ENCODE data around the gene NOL9. TPM values are rescaled to one million over a fixed set of nuclear protein-coding genes. Genes with fewer than 3 reads are reported as not detected.
A peak's percentile ranks its signal among the peaks of the same experiment; 100 is the strongest.

The NOL9 gene
- total and polyA plus RNA-seq, 2 of the 13 experiments (the other 11 are each of a cell fraction or from before 2014, with no cell fraction given) = 18.0 to 24.7 TPM

DNA sequence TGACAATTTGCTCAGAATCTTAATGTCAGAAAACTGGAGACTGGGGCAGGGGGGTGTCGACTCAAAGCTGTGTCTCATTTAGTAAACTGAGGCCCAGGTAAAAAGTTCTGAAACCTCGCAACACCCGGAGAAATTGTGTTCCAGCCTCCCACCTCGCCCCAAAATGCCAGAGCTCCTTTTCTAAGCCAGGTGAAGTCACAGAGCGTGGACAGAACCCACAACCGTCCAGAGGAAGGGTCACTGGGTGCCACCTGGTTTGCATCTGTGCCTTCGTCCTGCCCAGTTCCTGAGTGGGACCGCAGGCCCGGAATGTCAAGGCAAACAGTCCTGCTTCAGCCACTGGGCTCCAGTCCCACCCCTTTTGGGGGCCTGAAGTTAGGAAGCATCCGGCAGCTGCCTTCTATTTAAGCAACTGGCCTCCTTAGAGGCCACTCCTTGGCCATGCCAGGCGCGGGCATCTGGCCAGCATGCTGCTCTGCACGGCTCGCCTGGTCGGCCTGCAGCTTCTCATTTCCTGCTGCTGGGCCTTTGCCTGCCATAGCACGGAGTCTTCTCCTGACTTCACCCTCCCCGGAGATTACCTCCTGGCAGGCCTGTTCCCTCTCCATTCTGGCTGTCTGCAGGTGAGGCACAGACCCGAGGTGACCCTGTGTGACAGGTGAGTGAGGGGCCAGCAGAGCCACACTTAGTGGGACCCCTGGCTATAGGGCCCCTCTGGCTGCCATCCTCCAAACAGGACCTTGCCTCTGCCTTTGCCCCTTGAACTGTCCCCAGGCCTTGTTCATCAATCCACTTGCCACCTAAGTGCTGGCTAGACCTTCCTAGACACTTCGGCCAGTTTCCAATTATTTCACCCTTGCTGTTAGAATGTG lies 830 bp upstream of the NOL9 start, which contains the start of gene TAS1R1 (continued):
- TF ChIP-seq PRDM10 (CRISPR knock-in tag; IDR thresholded peaks at IDR 0.05; ENCODE audit: low read depth) = no peak
- no peak for TF ChIP-seq KDM1A (CRISPR knock-in tag; IDR thresholded peaks at IDR 0.05)
- no peak for TF ChIP-seq MXI1 (IDR thresholded peaks at IDR 0.05; ENCODE audit: borderline replicate concordance, low read depth, low read length)
- TF ChIP-seq MEF2D (CRISPR knock-in tag; IDR thresholded peaks at IDR 0.05) = no peak
- no peak for TF ChIP-seq TMF1 (CRISPR knock-in tag; IDR thresholded peaks at IDR 0.05; ENCODE audit: low read depth)
- TF ChIP-seq ZNF33B (CRISPR knock-in tag; IDR thresholded peaks at IDR 0.05) = no peak
- 0 out of 2 replicates have a peak, but pooled peaks have one; percentile 27 for TF ChIP-seq KAT8 (CRISPR knock-in tag; IDR thresholded peaks at IDR 0.05)
- TF ChIP-seq, protein P1, sequence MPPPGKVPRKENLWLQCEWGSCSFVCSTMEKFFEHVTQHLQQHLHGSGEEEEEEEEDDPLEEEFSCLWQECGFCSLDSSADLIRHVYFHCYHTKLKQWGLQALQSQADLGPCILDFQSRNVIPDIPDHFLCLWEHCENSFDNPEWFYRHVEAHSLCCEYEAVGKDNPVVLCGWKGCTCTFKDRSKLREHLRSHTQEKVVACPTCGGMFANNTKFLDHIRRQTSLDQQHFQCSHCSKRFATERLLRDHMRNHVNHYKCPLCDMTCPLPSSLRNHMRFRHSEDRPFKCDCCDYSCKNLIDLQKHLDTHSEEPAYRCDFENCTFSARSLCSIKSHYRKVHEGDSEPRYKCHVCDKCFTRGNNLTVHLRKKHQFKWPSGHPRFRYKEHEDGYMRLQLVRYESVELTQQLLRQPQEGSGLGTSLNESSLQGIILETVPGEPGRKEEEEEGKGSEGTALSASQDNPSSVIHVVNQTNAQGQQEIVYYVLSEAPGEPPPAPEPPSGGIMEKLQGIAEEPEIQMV (CRISPR knock-in tag; IDR thresholded peaks at IDR 0.05; ENCODE audit: low read depth) = 0 out of 2 replicates have a peak, but pooled peaks have one; percentile 20
- TF ChIP-seq DPF2 (CRISPR knock-in tag; IDR thresholded peaks at IDR 0.05; ENCODE audit: borderline replicate concordance, low read depth) = no peak
- TF ChIP-seq, protein P2, sequence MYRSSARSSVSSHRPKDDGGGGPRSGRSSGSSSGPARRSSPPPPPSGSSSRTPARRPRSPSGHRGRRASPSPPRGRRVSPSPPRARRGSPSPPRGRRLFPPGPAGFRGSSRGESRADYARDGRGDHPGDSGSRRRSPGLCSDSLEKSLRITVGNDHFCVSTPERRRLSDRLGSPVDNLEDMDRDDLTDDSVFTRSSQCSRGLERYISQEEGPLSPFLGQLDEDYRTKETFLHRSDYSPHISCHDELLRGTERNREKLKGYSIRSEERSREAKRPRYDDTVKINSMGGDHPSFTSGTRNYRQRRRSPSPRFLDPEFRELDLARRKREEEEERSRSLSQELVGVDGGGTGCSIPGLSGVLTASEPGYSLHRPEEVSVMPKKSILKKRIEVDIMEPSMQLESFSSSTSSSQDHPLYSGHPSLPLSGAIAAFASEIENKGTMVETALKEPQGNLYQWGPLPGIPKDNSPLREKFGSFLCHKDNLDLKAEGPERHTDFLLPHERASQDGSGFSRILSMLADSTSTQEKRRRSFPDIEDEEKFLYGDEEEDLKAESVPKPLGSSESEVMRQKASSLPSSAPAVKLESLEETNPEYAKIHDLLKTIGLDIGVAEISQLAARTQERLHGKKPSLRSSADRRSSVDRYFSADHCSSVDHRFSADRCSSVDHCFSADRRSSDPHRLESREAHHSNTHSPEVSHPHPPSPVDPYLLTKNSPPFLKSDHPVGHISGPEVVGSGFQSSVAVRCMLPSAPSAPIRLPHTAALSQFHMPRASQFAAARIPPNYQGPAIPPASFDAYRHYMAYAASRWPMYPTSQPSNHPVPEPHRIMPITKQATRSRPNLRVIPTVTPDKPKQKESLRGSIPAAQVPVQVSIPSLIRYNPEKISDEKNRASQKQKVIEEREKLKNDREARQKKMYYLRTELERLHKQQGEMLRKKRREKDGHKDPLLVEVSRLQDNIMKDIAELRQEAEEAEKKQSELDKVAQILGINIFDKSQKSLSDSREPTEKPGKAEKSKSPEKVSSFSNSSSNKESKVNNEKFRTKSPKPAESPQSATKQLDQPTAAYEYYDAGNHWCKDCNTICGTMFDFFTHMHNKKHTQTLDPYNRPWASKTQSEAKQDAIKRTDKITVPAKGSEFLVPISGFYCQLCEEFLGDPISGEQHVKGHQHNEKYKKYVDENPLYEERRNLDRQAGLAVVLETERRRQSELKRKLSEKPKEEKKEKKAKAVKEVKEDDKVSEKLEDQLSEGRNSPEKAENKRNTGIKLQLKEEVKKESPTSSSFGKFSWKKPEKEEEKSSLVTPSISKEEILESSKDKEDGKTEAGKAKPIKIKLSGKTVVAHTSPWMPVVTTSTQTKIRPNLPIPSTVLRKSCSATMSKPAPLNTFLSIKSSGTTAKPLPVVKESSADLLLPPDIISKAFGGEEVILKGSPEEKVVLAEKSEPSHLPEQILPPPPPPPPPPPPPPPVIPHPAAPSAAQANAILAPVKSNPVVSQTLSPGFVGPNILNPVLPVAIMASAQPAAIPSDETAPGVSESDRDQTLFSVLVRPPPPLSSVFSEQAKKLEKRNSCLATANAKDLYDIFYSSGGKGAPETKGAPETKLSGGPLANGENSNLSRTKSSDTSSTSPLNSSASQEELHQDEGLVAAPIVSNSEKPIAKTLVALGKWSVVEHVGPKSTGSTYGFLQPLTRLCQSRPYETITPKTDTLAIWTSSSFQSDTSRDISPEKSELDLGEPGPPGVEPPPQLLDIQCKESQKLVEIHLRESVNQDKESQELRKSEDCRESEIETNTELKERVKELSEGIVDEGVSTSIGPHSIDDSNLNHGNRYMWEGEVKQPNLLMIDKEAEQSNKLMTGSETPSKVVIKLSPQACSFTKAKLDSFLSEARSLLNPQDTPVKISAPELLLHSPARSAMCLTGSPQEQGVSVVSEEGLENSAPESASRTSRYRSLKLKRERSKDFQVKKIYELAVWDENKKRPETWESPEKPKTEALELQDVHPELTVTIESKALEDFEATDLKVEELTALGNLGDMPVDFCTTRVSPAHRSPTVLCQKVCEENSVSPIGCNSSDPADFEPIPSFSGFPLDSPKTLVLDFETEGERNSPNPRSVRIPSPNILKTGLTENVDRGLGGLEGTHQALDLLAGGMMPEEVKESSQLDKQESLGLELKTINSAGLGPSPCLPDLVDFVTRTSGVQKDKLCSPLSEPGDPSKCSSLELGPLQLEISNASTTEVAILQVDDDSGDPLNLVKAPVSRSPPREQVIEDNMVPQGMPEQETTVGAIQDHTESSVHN (CRISPR knock-in tag; IDR thresholded peaks at IDR 0.05) = peak; percentile 24; the same call in 1 of the 2 replicates
- no peak for TF ChIP-seq ZNF180 (CRISPR knock-in tag; IDR thresholded peaks at IDR 0.05; ENCODE audit: borderline replicate concordance, low read depth)
